ENCODE data around the gene MSL1. TPM values are rescaled to one million over a fixed set of nuclear protein-coding genes. Genes with fewer than 3 reads are reported as not detected.
A peak's percentile ranks its signal among the peaks of the same experiment; 100 is the strongest.

The MSL1 gene
- total RNA-seq, 1 donor from 2014 or later, result 95.8 TPM

- Mint-ChIP-seq H3K27ac (peak overlapping the region; percentile 83), H3K36me3 (ENCODE audit: low read depth) (peaks cover 56% of the 10 kb centered on the region), H3K4me3 (ENCODE audit: low read depth) (peak overlapping the region; percentile 76), H3K27me3 (ENCODE audit: low read depth) (no peaks in the 10 kb centered on the region), H3K4me1 (ENCODE audit: low read depth) (peaks cover 54% of the 10 kb centered on the region), H3K9me3 (no peaks in the 10 kb centered on the region)
- intact Hi-C loops (cut with micrococcal nuclease), result loop anchor here (5.0 to 10.0 kb wide), 2 partner anchors 33 to 141 kb away; partner anchors contain the start of gene THRA
- no peak for DNase-seq (ENCODE audit: low spot score)
These were observed 26.3 kb upstream of the MSL1 start for GRCh38 chr17:40095351-40095943.

GRCh38 chr17:40095944-40096791 is 25.6 kb upstream of the MSL1 start:
- Mint-ChIP-seq H3K9me3 (no peaks in the 10 kb centered on the region), H3K4me1 (ENCODE audit: low read depth) (peaks cover 61% of the 10 kb centered on the region), H3K4me3 (ENCODE audit: low read depth) (peak overlapping the region; percentile 76), H3K27me3 (ENCODE audit: low read depth) (no peaks in the 10 kb centered on the region), H3K27ac (peak overlapping the region; percentile 83), H3K36me3 (ENCODE audit: low read depth) (peaks cover 56% of the 10 kb centered on the region)
- intact Hi-C loops (cut with micrococcal nuclease), result loop anchor here (1.0 to 10.0 kb wide), 5 partner anchors 15 to 141 kb away; partner anchors contain the start of genes CASC3 and THRA
- DNase-seq (ENCODE audit: low spot score), result peak; percentile 89

GRCh38 chr17:40097087-40097486 is 24.7 kb upstream of the MSL1 start:
- H3K27me3 Mint-ChIP-seq (ENCODE audit: low read depth), result no peaks in the 10 kb centered on the region
- intact Hi-C loops (cut with micrococcal nuclease), result loop anchor here (2.0 to 10.0 kb wide), 3 partner anchors 35 to 142 kb away; partner anchors contain the start of genes CASC3 and THRA
- DNase-seq (ENCODE audit: low spot score), result no peak
- peaks cover 64% of the 10 kb centered on the region for H3K4me1 Mint-ChIP-seq (ENCODE audit: low read depth)
- peak overlapping the region; percentile 76 for H3K4me3 Mint-ChIP-seq (ENCODE audit: low read depth)
- no peaks in the 10 kb centered on the region for H3K9me3 Mint-ChIP-seq
- H3K27ac Mint-ChIP-seq, result peak overlapping the region; percentile 83
- peaks cover 56% of the 10 kb centered on the region for H3K36me3 Mint-ChIP-seq (ENCODE audit: low read depth)

- intact Hi-C loops (cut with micrococcal nuclease), result loop anchor here (2.0 to 10.0 kb wide), 3 partner anchors 36 to 143 kb away; partner anchors contain the start of genes CASC3 and THRA
- Mint-ChIP-seq H3K9me3 (no peaks in the 10 kb centered on the region), H3K36me3 (ENCODE audit: low read depth) (peaks cover 56% of the 10 kb centered on the region), H3K4me1 (ENCODE audit: low read depth) (peaks cover 65% of the 10 kb centered on the region), H3K27me3 (ENCODE audit: low read depth) (no peaks in the 10 kb centered on the region), H3K27ac (peak overlapping the region; percentile 71), H3K4me3 (ENCODE audit: low read depth) (peak overlapping the region; percentile 87)
- DNase-seq (ENCODE audit: low spot score), result no peak
These were observed 23.6 kb upstream of the MSL1 start for GRCh38 chr17:40097931-40098845.

GRCh38 chr17:40098846-40099618 is 22.7 kb upstream of the MSL1 start:
- Mint-ChIP-seq H3K4me3 (ENCODE audit: low read depth) (peak overlapping the region; percentile 87), H3K27ac (peak overlapping the region; percentile 71), H3K27me3 (ENCODE audit: low read depth) (no peaks in the 10 kb centered on the region), H3K4me1 (ENCODE audit: low read depth) (peaks cover 70% of the 10 kb centered on the region), H3K36me3 (ENCODE audit: low read depth) (peaks cover 48% of the 10 kb centered on the region), H3K9me3 (no peaks in the 10 kb centered on the region)
- DNase-seq (ENCODE audit: low spot score), result peak; percentile 95
- intact Hi-C loops (cut with micrococcal nuclease), result loop anchor here (5.0 to 10.0 kb wide), 2 partner anchors 37 to 144 kb away; partner anchors contain the start of gene THRA

- Mint-ChIP-seq H3K4me1 (ENCODE audit: low read depth) (peaks cover 74% of the 10 kb centered on the region), H3K27me3 (ENCODE audit: low read depth) (no peaks in the 10 kb centered on the region), H3K36me3 (ENCODE audit: low read depth) (peaks cover 40% of the 10 kb centered on the region), H3K27ac (peak overlapping the region; percentile 71), H3K4me3 (ENCODE audit: low read depth) (peak overlapping the region; percentile 87), H3K9me3 (no peaks in the 10 kb centered on the region)
- DNase-seq (ENCODE audit: low spot score), result no peak
- intact Hi-C loops (cut with micrococcal nuclease), result loop anchor here (5.0 to 10.0 kb wide), 3 partner anchors 38 to 185 kb away; partner anchors contain the start of genes CDC6 and THRA
These were observed 22.0 kb upstream of the MSL1 start for GRCh38 chr17:40099619-40100418.

GRCh38 chr17:40100419-40100668 is 21.4 kb upstream of the MSL1 start, which contains the start of gene NR1D1:
Gene NR1D1 (minus strand): TSS chr17:40100589. CDS start chr17:40100094, 495 bp downstream.
- H3K27me3 Mint-ChIP-seq (ENCODE audit: low read depth), result no peaks in the 10 kb centered on the region
- H3K9me3 Mint-ChIP-seq, result no peaks in the 10 kb centered on the region
- peaks cover 35% of the 10 kb centered on the region for H3K36me3 Mint-ChIP-seq (ENCODE audit: low read depth)
- H3K4me3 Mint-ChIP-seq (ENCODE audit: low read depth), result peak within 1 kb of the TSS; percentile 87
- intact Hi-C loops (cut with micrococcal nuclease), result loop anchor here (10.0 kb wide), 1 partner anchor 184 kb away; the partner anchor contains the start of gene CDC6
- peaks cover 74% of the 10 kb centered on the region for H3K4me1 Mint-ChIP-seq (ENCODE audit: low read depth)
- H3K27ac Mint-ChIP-seq, result peak within 1 kb of the TSS; percentile 73
- DNase-seq (ENCODE audit: low spot score), result no peak

- Mint-ChIP-seq H3K36me3 (ENCODE audit: low read depth) (peaks cover 30% of the 10 kb centered on the region), H3K9me3 (no peaks in the 10 kb centered on the region), H3K4me3 (ENCODE audit: low read depth) (peak overlapping the region; percentile 87), H3K4me1 (ENCODE audit: low read depth) (peaks cover 71% of the 10 kb centered on the region), H3K27me3 (ENCODE audit: low read depth) (no peaks in the 10 kb centered on the region), H3K27ac (peak overlapping the region; percentile 73)
- intact Hi-C loops (cut with micrococcal nuclease), result loop anchor here (10.0 kb wide), 1 partner anchor 184 kb away; the partner anchor contains the start of gene CDC6
- peak; percentile 88 for DNase-seq (ENCODE audit: low spot score)
These were observed 21.0 kb upstream of the MSL1 start for GRCh38 chr17:40100669-40101366.

GRCh38 chr17:40101367-40102210 is 20.2 kb upstream of the MSL1 start:
- peaks cover under 1% of the 10 kb centered on the region for H3K27me3 Mint-ChIP-seq (ENCODE audit: low read depth)
- H3K9me3 Mint-ChIP-seq, result no peaks in the 10 kb centered on the region
- peak overlapping the region; percentile 73 for H3K27ac Mint-ChIP-seq
- peaks cover 72% of the 10 kb centered on the region for H3K4me1 Mint-ChIP-seq (ENCODE audit: low read depth)
- peaks cover 23% of the 10 kb centered on the region for H3K36me3 Mint-ChIP-seq (ENCODE audit: low read depth)
- H3K4me3 Mint-ChIP-seq (ENCODE audit: low read depth), result peak overlapping the region; percentile 87
- no peak for DNase-seq (ENCODE audit: low spot score)
- intact Hi-C loops (cut with micrococcal nuclease), result loop anchor here (10.0 kb wide), 1 partner anchor 183 kb away; the partner anchor contains the start of gene CDC6

- Mint-ChIP-seq H3K36me3 (ENCODE audit: low read depth) (peaks cover 7% of the 10 kb centered on the region), H3K4me1 (ENCODE audit: low read depth) (peaks cover 70% of the 10 kb centered on the region), H3K9me3 (no peaks in the 10 kb centered on the region), H3K27me3 (ENCODE audit: low read depth) (peaks cover 2% of the 10 kb centered on the region), H3K27ac (no peak overlapping the region), H3K4me3 (ENCODE audit: low read depth) (no peak overlapping the region)
- intact Hi-C loops (cut with micrococcal nuclease), result loop anchor here (10.0 kb wide), 1 partner anchor 182 kb away; the partner anchor contains the start of gene CDC6
- DNase-seq (ENCODE audit: low spot score), result no peak
These were observed 18.6 kb upstream of the MSL1 start for GRCh38 chr17:40103071-40103661.

Data from activated T-helper 2 cell treated with anti-CD3 and anti-CD28 coated beads, Interferon-gamma antibody, Interleukin-2, Interleukin-4, amounts not matched to agents 10 μg/mL and 5 μg/mL and 100 μg/mL, durations not matched to agents 14 hours and 24 hours and 36 hours (primary cell).